Testis (tissue), 2 donors: Measurements from ENCODE around the gene DPP8.

ENCODE experiments used
- POLR2A ChIP-seq: fragments of 450-650 bp; IDR thresholded peaks from one replicate; pipeline ENCODE4 v1.6.1; 2017; ENCODE audit warnings: antibody characterized with exemption, mild to moderate bottlenecking, moderate library complexity
- TF ChIP-seq, protein P1 (sequence below), 3 experiments: fragments of 450-650 bp in 2 of 3; fragments of 200-600 bp in 1 of 3; sonication (generic) in 1 of 3; IDR thresholded peaks; one replicate each; pipeline ENCODE4 v1.5.1; 2016 to 2019; ENCODE audit warnings: antibody characterized with exemption in 3 of 3, mild to moderate bottlenecking in 2 of 3, moderate library complexity in 1 of 3

DNA sequence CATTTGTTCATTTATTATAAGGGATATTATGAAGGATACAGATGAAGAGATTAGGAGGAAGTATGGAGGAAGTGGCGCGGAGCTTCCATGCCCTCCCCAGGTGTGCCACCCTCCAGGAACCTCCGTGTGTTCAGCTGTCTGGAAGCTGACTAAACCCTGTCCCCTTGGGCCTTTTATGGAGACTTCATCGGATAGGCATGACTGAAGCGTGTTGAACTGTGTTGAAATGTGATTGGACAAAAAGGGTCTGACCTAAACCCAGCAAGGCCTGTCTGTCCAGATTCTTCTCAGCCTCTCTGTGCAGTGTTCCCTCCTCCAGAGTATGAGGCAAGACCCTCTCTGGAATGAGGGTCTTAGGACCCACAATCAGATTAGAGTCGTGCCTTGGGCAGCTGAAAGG, 44.4 kb upstream of the DPP8 start:
- TF ChIP-seq POLR2A: no peak
- TF ChIP-seq, protein P1, sequence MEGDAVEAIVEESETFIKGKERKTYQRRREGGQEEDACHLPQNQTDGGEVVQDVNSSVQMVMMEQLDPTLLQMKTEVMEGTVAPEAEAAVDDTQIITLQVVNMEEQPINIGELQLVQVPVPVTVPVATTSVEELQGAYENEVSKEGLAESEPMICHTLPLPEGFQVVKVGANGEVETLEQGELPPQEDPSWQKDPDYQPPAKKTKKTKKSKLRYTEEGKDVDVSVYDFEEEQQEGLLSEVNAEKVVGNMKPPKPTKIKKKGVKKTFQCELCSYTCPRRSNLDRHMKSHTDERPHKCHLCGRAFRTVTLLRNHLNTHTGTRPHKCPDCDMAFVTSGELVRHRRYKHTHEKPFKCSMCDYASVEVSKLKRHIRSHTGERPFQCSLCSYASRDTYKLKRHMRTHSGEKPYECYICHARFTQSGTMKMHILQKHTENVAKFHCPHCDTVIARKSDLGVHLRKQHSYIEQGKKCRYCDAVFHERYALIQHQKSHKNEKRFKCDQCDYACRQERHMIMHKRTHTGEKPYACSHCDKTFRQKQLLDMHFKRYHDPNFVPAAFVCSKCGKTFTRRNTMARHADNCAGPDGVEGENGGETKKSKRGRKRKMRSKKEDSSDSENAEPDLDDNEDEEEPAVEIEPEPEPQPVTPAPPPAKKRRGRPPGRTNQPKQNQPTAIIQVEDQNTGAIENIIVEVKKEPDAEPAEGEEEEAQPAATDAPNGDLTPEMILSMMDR (IDR thresholded peaks at IDR 0.05): no peak
